GM11168 (cell line): ENCODE measurements around the gene CAAP1.
"Not testable (repeated sequence)": the region's sequence is repeated elsewhere in the genome, so short reads cannot be mapped to it uniquely, and the experiment has no call there.

Source experiments
- in situ Hi-C: fragments of 300-500 bp; cut with MboI; formaldehyde crosslinking; loops from one replicate; pipeline ENCODE4 v1.12.0; 2022; ENCODE audit warnings: low sequenced_read_pairs; ENCODE audit not compliant: unreplicated experiment

The CAAP1 gene

GRCh38 chr9:26856413-26857032 lies 36.1 kb downstream of the CAAP1 start:
- in situ Hi-C loops: no loop called here

GRCh38 chr9:26850995-26851394 lies 41.6 kb downstream of the CAAP1 start:
- in situ Hi-C loops: no loop called here

GRCh38 chr9:26833792-26834191 lies 58.8 kb downstream of the CAAP1 start:
- in situ Hi-C loops: no loop called here

GRCh38 chr9:26828391-26828955 lies 64.1 kb downstream of the CAAP1 start:
- in situ Hi-C loops: not testable (repeated sequence)

GRCh38 chr9:26814799-26815198 lies 77.8 kb downstream of the CAAP1 start:
- in situ Hi-C loops: no loop called here

GRCh38 chr9:26813247-26813646 lies 79.4 kb downstream of the CAAP1 start:
- in situ Hi-C loops: no loop called here

- in situ Hi-C loops: no loop called here
These were observed 80.4 kb downstream of the CAAP1 start for GRCh38 chr9:26812217-26812616.

GRCh38 chr9:26811106-26811505 lies 81.5 kb downstream of the CAAP1 start:
- in situ Hi-C loops: no loop called here

GRCh38 chr9:26809795-26810194 lies 82.8 kb downstream of the CAAP1 start:
- in situ Hi-C loops: no loop called here

- in situ Hi-C loops: no loop called here
These were observed 85.4 kb downstream of the CAAP1 start for GRCh38 chr9:26807161-26807560.

- in situ Hi-C loops: no loop called here
These were observed 89.7 kb downstream of the CAAP1 start for GRCh38 chr9:26802921-26803320.

- in situ Hi-C loops: no loop called here
These were observed 90.8 kb downstream of the CAAP1 start for GRCh38 chr9:26801772-26802171.

- in situ Hi-C loops: no loop called here
These were observed 92.3 kb downstream of the CAAP1 start for GRCh38 chr9:26800322-26800721.

- in situ Hi-C loops: no loop called here
These were observed 101.3 kb downstream of the CAAP1 start for GRCh38 chr9:26791274-26791673.
